SK-N-SH (cell line): Measurements from ENCODE around the gene HSPG2. TPM values are rescaled to one million over a fixed set of nuclear protein-coding genes. Genes with fewer than 3 reads are reported as not detected.

Experiments used
- CTCF ChIA-PET: fragments of 300-600, 350-600 bp; formaldehyde crosslinking; extraction: SDS; loops from one replicate; lab custom pipeline; 2021; lab: Yijun Ruan, JAX
- POLR2A ChIA-PET: fragments of 350-600 bp; sonication (Branson Sonifier 250); formaldehyde crosslinking; extraction: SDS; loops from one replicate; lab custom pipeline; 2020; ENCODE audit warnings: antibody characterized with exemption, inconsistent platforms; lab: Yijun Ruan, JAX
- DNase-seq: peaks from one replicate; pipeline ENCODE4 v3.0.0; 2012
- H2AFZ ChIP-seq: fragments of 200-600 bp; sonication (generic); 2 replicates; pipeline ENCODE4 v1.8.1; 2016; ENCODE audit warnings: antibody characterized with exemption, mild to moderate bottlenecking, low read depth
- H3F3A ChIP-seq: fragments of 200-600 bp; sonication (generic); replicated peaks from 2 replicates; pipeline ENCODE3; 2016; ENCODE audit warnings: antibody characterized with exemption, mild to moderate bottlenecking; ENCODE audit not compliant: insufficient read depth
- H3K27ac ChIP-seq, 2 experiments: fragments of 200-500 bp in 1 of 2; fragments of 200-600 bp in 1 of 2; sonication (Bioruptor generic) in 1 of 2; sonication (generic), shearing (Covaris generic) in 1 of 2; 2 replicates each; pipeline versions ENCODE4 v1.5.1 to v1.6.1; 2014 to 2016; ENCODE audit warnings: low read depth in 2 of 2, inconsistent platforms in 1 of 2, low read length in 1 of 2, mild to moderate bottlenecking in 1 of 2, mixed read lengths in 1 of 2
- H3K27me3 ChIP-seq: fragments of 200-600 bp; sonication (generic), shearing (Covaris generic); 2 replicates; pipeline ENCODE4 v1.6.1; 2016; ENCODE audit warnings: mixed run types; ENCODE audit not compliant: insufficient read depth
- H3K36me3 ChIP-seq, 2 experiments: fragments of 200-500 bp in 1 of 2; fragments of 200-600 bp in 1 of 2; sonication (Bioruptor generic) in 1 of 2; sonication (generic) in 1 of 2; replicated peaks in 1 of 2; 2 replicates each; pipeline versions ENCODE3 to v1.5.1; 2014 to 2016; ENCODE audit warnings: low read length in 1 of 2, mild to moderate bottlenecking in 1 of 2; ENCODE audit not compliant: insufficient read depth in 2 of 2, control insufficient read depth in 1 of 2
- H3K4me1 ChIP-seq, 2 experiments: fragments of 200-500 bp in 1 of 2; fragments of 200-600 bp in 1 of 2; sonication (Bioruptor generic) in 1 of 2; sonication (generic), shearing (Covaris generic) in 1 of 2; 2 replicates each; pipeline versions ENCODE4 v1.5.1 to v1.6.1; 2014 to 2016; ENCODE audit warnings: low read depth in 1 of 2, low read length in 1 of 2, mixed run types in 1 of 2; ENCODE audit not compliant: insufficient read depth in 2 of 2, control insufficient read depth in 1 of 2
- H3K4me2 ChIP-seq: fragments of 200-600 bp; sonication (generic), shearing (Covaris generic); 2 replicates; pipeline ENCODE4 v1.6.1; 2017; ENCODE audit warnings: mixed run types
- H3K4me3 ChIP-seq, 2 experiments: fragments of 200-500 bp in 1 of 2; fragments of 200-600 bp in 1 of 2; sonication (Bioruptor generic) in 1 of 2; sonication (generic), shearing (Covaris generic) in 1 of 2; 2 replicates each; pipeline versions ENCODE4 v1.5.1 to v1.8.1; 2014 to 2016; ENCODE audit warnings: low read depth in 2 of 2, inconsistent platforms in 1 of 2, low read length in 1 of 2, mild to moderate bottlenecking in 1 of 2, mixed read lengths in 1 of 2, moderate library complexity in 1 of 2
- H3K79me2 ChIP-seq: fragments of 200-600 bp; sonication (generic); 2 replicates; pipeline ENCODE4 v1.8.1; 2017; ENCODE audit warnings: mild to moderate bottlenecking; ENCODE audit not compliant: insufficient read depth
- H3K9ac ChIP-seq: fragments of 200-600 bp; sonication (generic); 2 replicates; pipeline ENCODE4 v1.6.1; 2017; ENCODE audit warnings: mixed run types
- H3K9me2 ChIP-seq: fragments of 200-600 bp; sonication (generic); 2 replicates; pipeline ENCODE4 v1.6.1; 2017; ENCODE audit warnings: mixed run types
- H3K9me3 ChIP-seq: fragments of 200-600 bp; sonication (generic); 2 replicates; pipeline ENCODE4 v1.6.1; 2017; ENCODE audit warnings: mixed run types, mild to moderate bottlenecking, moderate library complexity
- H4K20me1 ChIP-seq: fragments of 200-600 bp; sonication (generic); 2 replicates; pipeline ENCODE4 v1.6.1; 2017; ENCODE audit warnings: mild to moderate bottlenecking, mixed run types; ENCODE audit not compliant: insufficient read depth
- FOSL2 ChIP-seq: IDR thresholded peaks from 2 replicates; pipeline ENCODE4 v1.4.0; 2012; ENCODE audit warnings: low read depth, mild to moderate bottlenecking, moderate library complexity, borderline replicate concordance
- FOXJ3 ChIP-seq: sonication (generic); formaldehyde crosslinking; IDR thresholded peaks from 2 replicates; pipeline ENCODE4 v1.5.1; 2020; ENCODE audit warnings: mild to moderate bottlenecking, missing genetic modification reagents
- FOXM1 ChIP-seq: IDR thresholded peaks from 2 replicates; pipeline ENCODE4 v1.4.0; 2012; ENCODE audit warnings: low read depth, mild to moderate bottlenecking
- GABPA ChIP-seq: IDR thresholded peaks from 2 replicates; pipeline ENCODE4 v1.4.0; 2012; ENCODE audit warnings: low read depth, mild to moderate bottlenecking
- GATA2 ChIP-seq: sonication (generic); formaldehyde crosslinking; IDR thresholded peaks from 2 replicates; pipeline ENCODE4 v1.5.0; 2020; ENCODE audit warnings: mild to moderate bottlenecking, missing genetic modification reagents
- IRF3 ChIP-seq: fragments of 150-350 bp; IDR thresholded peaks from 2 replicates; pipeline ENCODE4 v1.6.1; 2016; ENCODE audit warnings: mild to moderate bottlenecking, low read depth, low read length
- MAX ChIP-seq: IDR thresholded peaks from 2 replicates; pipeline ENCODE4 v1.4.0; 2012; ENCODE audit warnings: low read depth
- MEF2A ChIP-seq: IDR thresholded peaks from 2 replicates; pipeline ENCODE4 v1.4.0; 2012; ENCODE audit warnings: low read depth, borderline replicate concordance
- NFIC ChIP-seq: IDR thresholded peaks from 2 replicates; pipeline ENCODE4 v1.4.0; 2012; ENCODE audit warnings: borderline replicate concordance
- NRF1 ChIP-seq: IDR thresholded peaks from 2 replicates; pipeline ENCODE4 v1.6.1; 2012; ENCODE audit warnings: low read depth, mild to moderate bottlenecking, low read length
- PBX3 ChIP-seq: IDR thresholded peaks from 2 replicates; pipeline ENCODE4; 2012
- POLR2AphosphoS5 ChIP-seq: IDR thresholded peaks from 2 replicates; pipeline ENCODE4 v1.6.1; 2012; ENCODE audit warnings: low read depth, low read length
- RAD21 ChIP-seq: IDR thresholded peaks from 2 replicates; pipeline ENCODE4 v1.6.1; 2012; ENCODE audit warnings: mild to moderate bottlenecking, low read length
- RCOR1 ChIP-seq: fragments of 150-350 bp; IDR thresholded peaks from 2 replicates; pipeline ENCODE4 v1.6.1; 2017; ENCODE audit warnings: antibody characterized with exemption, low read length
- RFX5 ChIP-seq: IDR thresholded peaks from 2 replicates; pipeline ENCODE4 v1.6.1; 2012; ENCODE audit warnings: mild to moderate bottlenecking, improper control_type of control experiment, low read length
- RXRA ChIP-seq: IDR thresholded peaks from 2 replicates; pipeline ENCODE4 v1.4.0; 2012; ENCODE audit warnings: low read depth, mild to moderate bottlenecking, borderline replicate concordance
- TCF12 ChIP-seq: IDR thresholded peaks from 2 replicates; pipeline ENCODE4 v1.4.0; 2012
- TEAD4 ChIP-seq: IDR thresholded peaks from 2 replicates; pipeline ENCODE4 v1.4.0; 2012; ENCODE audit warnings: mild to moderate bottlenecking, borderline replicate concordance; ENCODE audit not compliant: insufficient read depth
- YY1 ChIP-seq: IDR thresholded peaks from 2 replicates; pipeline ENCODE4 v1.4.0; 2012; ENCODE audit warnings: low read depth, mild to moderate bottlenecking
- WGBS: methylation state at CpG from one replicate; pipeline ENCODE4 v1.1.6; 2017; ENCODE audit warnings: low lambda C conversion rate; 5-methylcytosine and 5-hydroxymethylcytosine counted together
- polyA plus RNA-seq, 3 experiments: library from polyadenylated mRNA; depleted of rRNA; stranded (reverse); fragments of >200 nt; gene quantifications; 2 replicates each; pipeline ENCODE4 v1.2.3, GENCODE V29; 2012

The HSPG2 gene
- polyA plus RNA-seq, 1 of the 3 experiments (the other 2 are of a cell fraction) = 28.9 TPM

GRCh38 chr1:21902026-21903012 is 34.8 kb downstream of the HSPG2 start:
- 88% methylated on average over 8 of the region's 20 CpGs for WGBS
- no peak overlapping the region for H3K27ac ChIP-seq
- no peaks in the 10 kb centered on the region for H3K9me2 ChIP-seq
- H3K36me3 ChIP-seq = no peaks in the 10 kb centered on the region
- H3K4me2 ChIP-seq = no peak overlapping the region
- TF ChIP-seq YY1 (no peak), POLR2AphosphoS5 (no peak), GATA2 (CRISPR knock-in tag) (no peak), MAX (no peak), NRF1 (no peak), TCF12 (no peak), IRF3 (no peak), MEF2A (no peak), FOSL2 (no peak), RCOR1 (no peak), RXRA (no peak), PBX3 (no peak), NFIC (no peak), TEAD4 (no peak), RAD21 (no peak), FOXM1 (no peak), FOXJ3 (no peak), GABPA (no peak), RFX5 (no peak)
- H3K9ac ChIP-seq = no peak overlapping the region
- ChIA-PET CTCF (interaction anchor here (1.0 kb wide), 1 partner anchor 15 kb away, joined by 4 read pairs; no protein-coding TSS in a partner anchor), POLR2A (no interaction called here)
- H3K9me3 ChIP-seq = no peaks in the 10 kb centered on the region
- no peaks in the 10 kb centered on the region for H3K27me3 ChIP-seq
- peaks cover 40% of the 10 kb centered on the region; the same call in 1 of the 2 replicates for H3K79me2 ChIP-seq
- no peak overlapping the region for H2AFZ ChIP-seq
- peaks cover 15% of the 10 kb centered on the region; the same call in 1 of the 2 replicates for H4K20me1 ChIP-seq
- no peaks in the 10 kb centered on the region; a peak in 1 of 4 replicates for H3K4me1 ChIP-seq
- H3F3A ChIP-seq = no peaks in the 10 kb centered on the region
- H3K4me3 ChIP-seq = no peak overlapping the region
- DNase-seq = no peak
